ENCODE data around the gene TLE1. TPM values are rescaled to one million over a fixed set of nuclear protein-coding genes. Genes with fewer than 3 reads are reported as not detected.
"Not testable (repeated sequence)": the region's sequence is repeated elsewhere in the genome, so short reads cannot be mapped to it uniquely, and the experiment has no call there.

TLE1 gene
- total and polyA plus RNA-seq, 2 experiments from 2014 or later, result 2.1 to 3.4 TPM

- no peaks in the 10 kb centered on the region for H3K9me3 ChIP-seq (ENCODE audit: low read depth)
- TF ChIP-seq, protein P1, sequence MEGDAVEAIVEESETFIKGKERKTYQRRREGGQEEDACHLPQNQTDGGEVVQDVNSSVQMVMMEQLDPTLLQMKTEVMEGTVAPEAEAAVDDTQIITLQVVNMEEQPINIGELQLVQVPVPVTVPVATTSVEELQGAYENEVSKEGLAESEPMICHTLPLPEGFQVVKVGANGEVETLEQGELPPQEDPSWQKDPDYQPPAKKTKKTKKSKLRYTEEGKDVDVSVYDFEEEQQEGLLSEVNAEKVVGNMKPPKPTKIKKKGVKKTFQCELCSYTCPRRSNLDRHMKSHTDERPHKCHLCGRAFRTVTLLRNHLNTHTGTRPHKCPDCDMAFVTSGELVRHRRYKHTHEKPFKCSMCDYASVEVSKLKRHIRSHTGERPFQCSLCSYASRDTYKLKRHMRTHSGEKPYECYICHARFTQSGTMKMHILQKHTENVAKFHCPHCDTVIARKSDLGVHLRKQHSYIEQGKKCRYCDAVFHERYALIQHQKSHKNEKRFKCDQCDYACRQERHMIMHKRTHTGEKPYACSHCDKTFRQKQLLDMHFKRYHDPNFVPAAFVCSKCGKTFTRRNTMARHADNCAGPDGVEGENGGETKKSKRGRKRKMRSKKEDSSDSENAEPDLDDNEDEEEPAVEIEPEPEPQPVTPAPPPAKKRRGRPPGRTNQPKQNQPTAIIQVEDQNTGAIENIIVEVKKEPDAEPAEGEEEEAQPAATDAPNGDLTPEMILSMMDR (IDR thresholded peaks at IDR 0.05; ENCODE audit: low read depth, low read length), result no peak
- H3K27me3 ChIP-seq, result peaks cover 100% of the 10 kb centered on the region
- H3K27ac ChIP-seq, result no peak overlapping the region
- no peak overlapping the region for H3K4me3 ChIP-seq
- DNase-seq (ENCODE audit: low read depth in 1 of 2, low spot score in 1 of 2), result no peak
- H3K4me1 ChIP-seq (ENCODE audit: low read depth), result no peaks in the 10 kb centered on the region
- H3K36me3 ChIP-seq, result no peaks in the 10 kb centered on the region
Observed at GRCh38 chr9:81598123-81598497, 91.2 kb downstream of the TLE1 start.

DNA sequence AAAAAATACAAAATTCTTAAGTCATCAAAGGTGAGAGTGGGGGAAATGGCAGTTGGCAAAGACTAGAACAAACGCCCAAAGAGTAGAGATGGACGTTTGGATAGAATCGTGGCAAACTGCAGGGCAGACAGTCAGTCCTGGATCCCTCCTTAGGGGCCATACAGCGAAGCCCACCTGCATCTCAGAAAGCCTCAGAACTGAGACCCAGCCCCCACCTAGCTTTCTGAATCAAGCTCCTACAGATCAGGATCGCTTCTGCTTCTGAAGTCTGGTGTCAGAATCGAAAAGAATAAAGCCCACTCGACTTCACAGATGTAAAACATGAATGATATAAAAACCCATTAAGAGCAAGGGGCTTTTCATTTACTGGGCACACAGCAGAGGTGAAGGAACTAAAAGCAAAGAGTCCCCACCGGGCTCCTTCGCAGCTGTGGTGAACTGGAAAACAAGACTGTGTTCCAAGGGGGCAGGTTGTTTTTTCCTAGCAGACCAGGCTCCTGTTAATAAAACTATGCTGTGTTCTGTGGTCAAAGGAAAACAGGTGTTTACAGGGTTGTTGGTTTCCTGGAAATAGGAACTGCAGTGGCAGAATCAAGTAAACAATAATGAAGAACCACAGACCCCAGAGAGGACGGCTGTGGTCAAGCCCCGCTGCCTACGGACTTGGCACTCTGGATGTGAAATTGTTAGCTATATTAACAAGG, 91.8 kb downstream of the TLE1 start:
- Histone ChIP-seq H3K4me1 (ENCODE audit: low read depth) (no peaks in the 10 kb centered on the region), H3K27ac (no peak overlapping the region), H3K4me3 (no peak overlapping the region), H3K27me3 (peaks cover 100% of the 10 kb centered on the region), H3K36me3 (no peaks in the 10 kb centered on the region), H3K9me3 (ENCODE audit: low read depth) (no peaks in the 10 kb centered on the region)
- no peak for DNase-seq (ENCODE audit: low read depth in 1 of 2, low spot score in 1 of 2)
- TF ChIP-seq, protein P1 (IDR thresholded peaks at IDR 0.05; ENCODE audit: low read depth, low read length), result no peak

DNA sequence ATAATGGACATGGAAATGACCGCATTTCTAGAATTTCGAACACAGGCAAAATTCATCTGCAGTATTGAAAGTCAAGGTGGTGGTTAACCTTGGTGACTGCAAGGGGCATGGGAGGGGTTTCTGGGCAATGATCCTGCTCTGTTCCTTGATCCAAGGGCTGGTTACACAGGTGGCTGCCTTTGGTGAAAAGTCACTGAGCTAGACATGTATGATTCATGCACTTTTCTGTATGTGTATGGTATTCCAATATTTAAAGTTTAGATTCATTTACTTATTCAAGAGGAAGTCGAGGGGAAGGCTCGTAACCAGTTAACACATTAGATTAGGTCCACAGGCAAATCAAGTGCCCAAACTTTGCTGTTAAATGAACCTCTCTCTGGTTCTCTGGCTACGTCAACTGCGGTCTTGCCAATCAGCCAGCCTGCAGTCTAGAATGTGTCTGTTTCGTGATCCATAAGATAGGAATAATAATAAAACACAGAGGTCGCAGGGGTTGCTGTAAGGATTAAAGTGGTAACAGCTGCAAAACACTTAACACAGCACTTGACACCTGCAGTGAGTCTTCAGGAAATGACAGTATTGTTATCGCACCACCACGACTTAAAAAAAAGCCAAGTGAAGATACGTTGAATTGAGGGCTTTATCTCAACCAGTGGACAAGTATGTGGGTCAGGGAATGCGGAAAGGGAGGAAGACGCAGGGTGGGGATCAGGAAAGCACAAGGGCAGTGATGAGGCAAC, 92.5 kb downstream of the TLE1 start:
- Histone ChIP-seq H3K36me3 (no peaks in the 10 kb centered on the region), H3K4me3 (no peak overlapping the region), H3K9me3 (ENCODE audit: low read depth) (no peaks in the 10 kb centered on the region), H3K4me1 (ENCODE audit: low read depth) (no peaks in the 10 kb centered on the region), H3K27ac (no peak overlapping the region), H3K27me3 (peaks cover 100% of the 10 kb centered on the region)
- TF ChIP-seq, protein P1 (IDR thresholded peaks at IDR 0.05; ENCODE audit: low read depth, low read length), result no peak
- DNase-seq (ENCODE audit: low read depth in 1 of 2, low spot score in 1 of 2), result peak; percentile 25 to 66

DNA sequence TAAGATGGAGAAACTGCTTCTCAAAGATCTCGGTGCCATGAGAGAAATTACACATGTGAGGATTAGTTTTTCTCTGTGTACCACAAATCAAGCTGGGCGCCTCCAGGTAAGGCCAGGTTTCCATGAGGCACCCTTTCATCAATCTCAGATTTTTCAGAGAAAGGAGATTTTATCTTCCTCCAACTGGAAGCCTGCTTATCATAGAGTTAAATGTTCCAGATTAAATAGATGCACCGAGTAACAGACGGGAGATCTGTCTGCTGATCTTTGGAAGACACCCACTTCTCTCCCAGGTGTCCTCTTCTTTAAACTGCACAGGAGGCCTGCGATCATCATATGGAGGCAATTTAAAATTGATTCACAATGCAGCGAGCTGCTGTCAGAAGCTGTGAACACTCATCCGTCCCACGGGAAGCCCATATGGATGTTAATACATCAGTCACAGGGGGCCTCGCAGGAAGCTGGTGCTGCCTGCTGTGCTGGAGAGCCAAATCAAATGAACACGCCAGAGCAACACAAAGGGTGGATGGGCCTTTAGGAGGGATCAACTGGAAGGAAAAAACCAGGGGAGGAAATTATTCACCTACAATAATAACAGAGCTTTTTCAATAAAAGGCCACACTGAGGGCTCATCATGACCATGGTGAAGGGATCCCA, 93.3 kb downstream of the TLE1 start:
- H3K27me3 ChIP-seq, result peaks cover 100% of the 10 kb centered on the region
- H3K36me3 ChIP-seq, result no peaks in the 10 kb centered on the region
- H3K27ac ChIP-seq, result no peak overlapping the region
- TF ChIP-seq, protein P1 (IDR thresholded peaks at IDR 0.05; ENCODE audit: low read depth, low read length), result no peak
- no peak overlapping the region for H3K4me3 ChIP-seq
- no peaks in the 10 kb centered on the region for H3K9me3 ChIP-seq (ENCODE audit: low read depth)
- no peaks in the 10 kb centered on the region for H3K4me1 ChIP-seq (ENCODE audit: low read depth)
- DNase-seq (ENCODE audit: low read depth in 1 of 2, low spot score in 1 of 2), result no peak

DNA sequence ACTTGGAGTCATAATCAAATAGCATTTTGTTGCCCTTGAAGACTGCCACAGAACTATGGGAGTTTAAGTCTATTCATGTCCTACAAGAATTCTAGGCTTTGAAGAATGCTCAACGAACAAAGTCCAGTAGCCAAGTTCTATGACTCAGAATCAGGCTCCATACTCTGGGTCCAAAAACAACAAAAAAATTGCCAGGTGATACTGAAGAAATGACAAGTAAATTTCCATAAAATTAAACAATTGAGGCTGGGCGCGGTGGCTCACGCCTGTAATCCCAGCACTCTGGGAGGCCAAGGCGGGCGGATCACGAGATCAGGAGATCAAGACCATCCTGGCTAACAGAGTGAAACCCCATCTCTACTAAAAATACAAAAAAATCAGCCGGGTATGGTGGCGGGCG, 94.1 kb downstream of the TLE1 start:
- not testable (repeated sequence) for H3K4me3 ChIP-seq; H3K36me3 ChIP-seq; H3K27ac ChIP-seq; H3K9me3 ChIP-seq (ENCODE audit: low read depth); H3K4me1 ChIP-seq (ENCODE audit: low read depth)
- H3K27me3 ChIP-seq, result peaks cover 100% of the 10 kb centered on the region
- peak in 1 of 2 donors; percentile 26 for DNase-seq (ENCODE audit: low read depth in 1 of 2, low spot score in 1 of 2)

GRCh38 chr9:81594415-81594814, 94.9 kb downstream of the TLE1 start:
- DNase-seq (ENCODE audit: low read depth in 1 of 2, low spot score in 1 of 2), result no peak
- Histone ChIP-seq H3K27me3 (peaks cover 100% of the 10 kb centered on the region), H3K36me3 (no peaks in the 10 kb centered on the region), H3K27ac (no peak overlapping the region), H3K9me3 (ENCODE audit: low read depth) (no peaks in the 10 kb centered on the region), H3K4me1 (ENCODE audit: low read depth) (no peaks in the 10 kb centered on the region), H3K4me3 (no peak overlapping the region)
- TF ChIP-seq, protein P1 (IDR thresholded peaks at IDR 0.05; ENCODE audit: low read depth, low read length), result no peak
